Astrocyte of the spinal cord (primary cell): Measurements from ENCODE around the gene BCAN.

Experiments
- DNase-seq: peaks from one replicate; pipeline ENCODE4 v3.0.0; 2011; ENCODE audit warnings: low read depth, low spot score
- H3K4me3 ChIP-seq: 2 replicates; pipeline ENCODE4 v1.5.1; 2011; ENCODE audit warnings: low read depth, mild to moderate bottlenecking, low read length, moderate library complexity
- CTCF ChIP-seq: IDR thresholded peaks from 2 replicates; pipeline ENCODE4 v1.5.1; 2012; ENCODE audit warnings: low read depth, mild to moderate bottlenecking, low read length, inconsistent platforms
- in situ Hi-C: cut with HindIII; loops from 2 replicates; pipeline ENCODE4 v1.10.0; 2017; ENCODE audit warnings: low sequenced_read_pairs

Gene BCAN

GRCh38 chr1:156638189-156638985 lies 3.5 kb upstream of the BCAN start:
- TF ChIP-seq CTCF = no peak
- in situ Hi-C loops = no loop called here
- no peak for DNase-seq
- no peak overlapping the region for H3K4me3 ChIP-seq

DNA sequence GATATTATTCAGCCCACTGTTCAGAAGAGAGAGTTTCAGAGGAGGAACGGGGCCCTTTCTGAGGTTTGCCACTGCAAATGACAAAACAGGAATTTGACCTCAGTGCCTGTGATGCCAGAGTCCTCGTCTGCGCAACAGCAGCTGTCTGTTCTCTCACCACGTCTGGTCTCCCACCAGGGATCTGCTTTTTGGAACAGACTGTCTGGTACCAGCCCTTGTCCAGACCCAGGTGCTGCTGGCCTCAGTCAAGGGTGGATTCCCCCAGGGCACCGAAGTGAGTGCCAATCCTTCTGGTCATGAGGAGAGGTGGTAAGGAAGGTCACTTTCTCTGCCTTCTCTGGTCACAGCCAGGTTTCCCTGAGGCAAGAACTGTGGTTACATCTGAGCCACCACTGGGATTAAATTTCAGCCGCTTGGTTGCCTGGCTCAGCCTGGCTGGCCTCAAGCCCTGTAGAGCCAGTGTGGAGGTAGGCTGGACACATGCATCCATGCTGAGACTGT lies 2.3 kb upstream of the BCAN start:
- TF ChIP-seq CTCF = no peak
- in situ Hi-C loops = no loop called here
- DNase-seq = no peak
- no peak overlapping the region for H3K4me3 ChIP-seq

- no peak for DNase-seq
- in situ Hi-C loops = no loop called here
- no peak for TF ChIP-seq CTCF
- no peak overlapping the region for H3K4me3 ChIP-seq
Measured at GRCh38 chr1:156640842-156641706, 843 bp upstream of the BCAN start.

DNA sequence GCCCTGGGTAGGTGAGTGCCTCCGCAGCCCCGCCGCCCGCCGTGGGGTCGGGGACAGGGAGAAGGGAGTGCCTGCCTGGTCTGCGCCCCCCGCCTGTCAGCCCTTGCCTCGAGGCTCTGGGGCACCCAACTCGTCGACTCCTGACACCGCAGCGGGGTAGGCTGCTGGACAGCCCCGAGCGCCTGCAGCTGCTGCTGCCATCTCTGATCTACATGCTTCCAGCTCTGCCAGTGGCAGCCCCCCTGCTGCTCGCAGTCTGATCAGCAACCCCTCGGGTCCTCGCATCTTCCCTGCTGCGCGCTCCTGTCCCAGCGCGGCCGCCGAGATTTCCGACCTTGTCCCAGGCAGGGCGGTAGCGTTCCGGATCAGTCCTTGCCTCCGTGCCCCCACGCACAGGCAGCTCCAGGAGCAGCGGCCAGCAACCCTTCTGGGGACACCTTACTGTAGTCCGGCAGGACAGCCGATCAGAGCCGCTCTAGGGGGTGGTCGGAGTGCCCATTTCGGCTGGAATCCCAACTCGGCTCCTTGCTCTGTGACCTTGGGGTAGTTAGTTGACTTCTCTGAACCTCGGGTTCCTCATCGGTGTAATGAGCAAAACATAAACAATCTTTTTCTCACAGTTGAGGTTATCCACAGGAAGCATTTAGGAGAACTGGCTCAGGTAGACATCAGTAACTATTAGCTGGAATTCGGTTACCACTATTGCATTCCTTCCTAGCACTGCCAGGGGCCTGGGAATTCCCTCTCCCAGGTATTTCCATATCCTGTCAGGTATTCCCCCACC lies 540 bp downstream of the BCAN start:
- in situ Hi-C loops = no loop called here
- H3K4me3 ChIP-seq = no peak overlapping the region
- no peak for DNase-seq
- TF ChIP-seq CTCF = no peak

DNA sequence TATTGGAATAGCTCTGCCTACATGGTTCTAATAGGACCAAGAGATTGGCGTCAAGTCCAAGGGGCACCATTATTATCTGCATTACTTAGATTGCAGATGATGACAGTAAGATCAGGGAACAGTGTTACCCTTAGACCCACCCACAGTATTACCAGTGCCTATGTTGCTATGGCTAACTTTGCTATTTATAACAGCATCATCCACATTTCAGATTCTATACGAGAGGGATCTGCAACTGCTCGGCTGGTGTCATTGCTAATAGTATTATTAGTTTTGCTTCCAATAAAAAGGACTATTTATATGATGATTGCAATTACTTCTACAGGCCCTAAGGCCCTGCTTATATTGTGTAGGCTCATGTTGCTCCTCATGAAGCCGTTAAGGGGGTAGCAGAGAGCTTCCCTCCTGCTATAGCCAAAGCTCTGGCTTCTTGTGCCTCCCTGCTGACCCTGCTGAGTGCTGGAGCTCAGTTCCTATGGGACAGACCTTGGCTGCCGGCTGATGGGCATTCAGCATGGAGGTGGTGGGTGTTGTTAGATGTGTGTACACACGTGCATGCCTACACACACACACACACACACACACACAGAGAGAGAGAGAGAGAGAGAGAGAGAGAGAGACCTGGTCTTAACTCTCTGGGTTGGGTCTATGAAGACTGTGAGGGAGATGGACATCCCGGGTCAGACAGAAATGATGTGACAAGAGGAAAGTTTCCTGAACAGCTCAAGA lies 1.3 kb downstream of the BCAN start:
- H3K4me3 ChIP-seq = no peak overlapping the region
- in situ Hi-C loops = no loop called here
- no peak for DNase-seq
- TF ChIP-seq CTCF = no peak

DNA sequence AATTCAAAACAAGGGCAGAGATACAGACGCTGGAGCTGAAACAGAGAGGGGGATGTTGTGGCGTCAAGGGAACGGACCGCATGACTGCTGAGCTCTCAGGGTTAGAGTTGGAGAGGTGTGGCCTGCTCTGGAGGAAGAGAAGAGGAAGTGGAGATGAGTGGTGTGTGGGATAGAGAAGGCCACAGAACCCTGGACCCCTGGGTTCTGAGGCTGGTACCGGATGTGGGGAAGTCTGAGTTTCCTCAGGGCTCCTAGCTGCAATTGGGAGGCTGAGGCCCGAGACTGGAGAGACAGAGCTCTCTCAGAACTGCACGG lies 1.8 kb downstream of the BCAN start:
- no peak for DNase-seq
- H3K4me3 ChIP-seq = no peak overlapping the region
- TF ChIP-seq CTCF = no peak
- in situ Hi-C loops = no loop called here
